ENCODE results near the gene DAO. TPM values are rescaled to one million over a fixed set of nuclear protein-coding genes. Genes with fewer than 3 reads are reported as not detected.
"Not testable (repeated sequence)": the region's sequence is repeated elsewhere in the genome, so short reads cannot be mapped to it uniquely, and the experiment has no call there.

DAO gene
- total RNA-seq, 2 donors from 2014 or later = not detected

DNA sequence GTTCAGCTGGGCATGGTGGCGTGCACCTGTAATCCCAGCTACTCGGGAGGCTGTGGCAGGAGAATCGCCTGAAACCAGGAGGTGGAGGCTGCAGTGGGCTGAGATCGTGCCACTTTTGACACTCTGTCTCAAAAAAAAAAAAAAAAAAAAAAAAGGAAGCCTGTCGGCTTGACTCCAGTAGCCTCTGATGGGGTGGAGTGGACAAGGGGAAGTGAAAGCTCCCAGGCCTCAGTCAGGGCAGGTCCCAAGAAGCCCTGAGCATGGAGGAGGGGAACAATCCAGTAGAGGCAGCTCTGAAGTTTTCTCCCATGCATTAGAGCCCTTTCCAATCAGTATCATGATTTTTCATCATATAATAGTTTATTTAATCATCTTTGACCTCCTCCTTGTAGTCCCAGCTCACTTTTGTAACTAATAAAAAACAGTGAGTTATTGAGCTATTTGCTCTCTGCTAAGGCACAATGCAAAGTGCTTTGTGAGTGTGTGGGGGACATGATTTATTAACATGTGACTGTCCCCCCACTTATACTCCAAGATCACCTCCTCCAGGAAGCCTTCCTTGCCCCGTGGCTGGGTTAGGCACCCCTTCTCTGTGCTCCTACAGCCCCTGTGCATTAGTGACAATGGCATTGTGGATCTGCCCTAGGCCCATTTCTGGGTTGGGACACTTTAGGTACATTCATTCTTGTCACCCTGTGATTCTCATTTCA is 17.9 kb upstream of the DAO start:
- no peak for DNase-seq
- ATAC-seq = no peak
- intact Hi-C loops (cut with DNase I) = loop anchor here (10.0 kb wide), 2 partner anchors 83 to 93 kb away; no protein-coding TSS in a partner anchor

DNA sequence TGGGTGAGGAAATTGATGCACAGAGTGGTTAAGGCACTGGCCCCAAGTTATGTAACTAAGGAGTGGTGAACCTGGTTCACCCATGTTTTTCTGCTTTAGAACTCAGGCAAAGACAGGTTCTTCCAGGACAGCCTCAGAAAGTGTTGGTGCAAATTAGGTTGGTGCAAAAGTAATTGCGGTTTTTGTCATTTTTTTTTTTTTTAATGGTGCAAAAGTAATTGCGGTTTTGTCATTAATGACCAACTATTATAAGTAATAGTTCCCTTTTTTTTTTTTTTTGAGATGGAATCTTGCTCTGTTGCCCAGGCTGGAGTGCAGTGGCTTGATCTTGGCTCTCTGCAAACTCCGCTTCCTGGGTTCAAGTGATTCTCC is 17.3 kb upstream of the DAO start:
- ATAC-seq (no peak), DNase-seq (no peak)
- intact Hi-C loops (cut with DNase I) = loop anchor here (10.0 kb wide), 2 partner anchors 82 to 92 kb away; no protein-coding TSS in a partner anchor

DNA sequence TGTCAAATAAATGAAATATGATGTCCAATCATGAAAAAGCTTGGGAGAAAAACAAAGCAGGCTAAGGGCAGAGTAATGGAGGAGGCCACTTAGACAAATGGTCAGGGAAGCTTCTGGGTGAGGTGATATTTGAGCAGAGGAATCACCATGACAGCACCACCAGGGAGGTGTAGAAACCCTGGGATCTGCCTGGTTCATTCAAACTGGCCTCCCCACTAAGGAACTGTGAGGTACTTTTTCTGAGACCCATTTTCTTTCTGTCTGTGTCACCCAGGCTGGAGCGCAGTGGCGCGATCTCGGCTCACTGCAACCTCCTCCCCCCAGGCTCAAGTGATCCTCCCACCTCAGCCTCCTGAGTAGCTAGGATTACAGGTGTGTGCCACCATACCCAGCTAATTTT is 14.7 kb upstream of the DAO start:
- DNase-seq = no peak
- intact Hi-C loops (cut with DNase I) = loop anchor here (10.0 kb wide), 2 partner anchors 80 to 90 kb away; no protein-coding TSS in a partner anchor
- no peak for ATAC-seq

DNA sequence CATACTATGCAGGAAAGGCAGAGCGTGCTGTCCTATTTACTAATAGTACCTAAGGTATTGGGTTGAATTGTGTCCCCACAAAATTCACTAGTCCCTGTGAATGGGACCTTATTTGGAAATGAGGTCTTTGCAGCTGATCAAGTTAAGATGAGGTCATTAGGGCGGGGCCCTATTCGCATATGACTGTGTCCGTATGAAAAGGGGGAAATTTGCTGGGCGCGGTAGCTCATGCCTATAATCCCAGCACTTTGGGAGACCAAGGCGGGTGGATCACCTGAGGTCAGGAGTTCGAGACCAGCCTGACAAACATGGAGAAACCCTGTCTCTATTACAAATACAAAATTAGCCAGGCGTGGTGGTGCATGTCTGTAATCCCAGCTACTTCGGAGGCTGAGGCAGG is 13.8 kb upstream of the DAO start:
- ATAC-seq, DNase-seq: not testable (repeated sequence)
- intact Hi-C loops (cut with DNase I) = loop anchor here (10.0 kb wide), 2 partner anchors 79 to 89 kb away; no protein-coding TSS in a partner anchor

DNA sequence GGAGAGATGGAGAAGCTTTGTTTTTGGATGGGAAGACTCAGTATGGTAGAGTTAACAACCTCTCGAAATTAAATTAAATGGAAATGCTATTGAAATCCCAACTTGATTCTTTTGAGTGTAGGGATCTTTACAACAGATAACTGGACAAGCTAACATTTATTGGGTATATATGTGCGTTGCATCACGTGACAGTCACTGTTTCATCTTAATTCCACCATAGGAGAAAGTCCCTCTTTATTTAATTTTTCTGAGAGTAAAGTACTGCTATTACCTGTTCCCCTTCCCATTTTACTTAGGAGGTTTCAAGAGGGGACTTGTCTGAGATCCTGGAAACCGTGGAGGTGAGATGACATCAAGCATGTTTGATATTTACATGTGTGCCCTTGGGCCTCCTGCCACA is 11.1 kb upstream of the DAO start:
- DNase-seq (no peak), ATAC-seq (no peak)
- intact Hi-C loops (cut with DNase I) = loop anchor here (10.0 kb wide), 2 partner anchors 76 to 86 kb away; no protein-coding TSS in a partner anchor

DNA sequence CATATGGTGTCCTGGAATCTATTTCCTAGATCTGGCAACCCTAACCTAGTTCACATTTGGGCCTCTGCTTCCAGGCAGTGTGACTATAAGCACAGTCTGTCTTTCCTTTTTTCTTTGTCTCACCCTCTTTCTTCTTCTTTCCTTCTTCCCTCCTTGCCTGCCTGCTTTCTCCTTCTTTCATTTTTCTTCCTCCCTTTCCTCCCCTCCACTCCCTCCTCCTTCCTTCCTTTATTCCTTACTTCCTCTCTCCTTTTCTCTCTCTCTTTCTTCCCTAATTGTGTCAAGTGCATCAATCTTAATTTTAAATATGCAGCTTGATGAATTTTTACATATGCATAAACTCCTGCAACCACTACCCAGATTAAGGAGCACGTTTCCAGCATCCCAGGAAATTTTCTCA is 4.6 kb upstream of the DAO start:
- ATAC-seq (no peak), DNase-seq (no peak)
- intact Hi-C loops (cut with DNase I) = no loop called here

DNA sequence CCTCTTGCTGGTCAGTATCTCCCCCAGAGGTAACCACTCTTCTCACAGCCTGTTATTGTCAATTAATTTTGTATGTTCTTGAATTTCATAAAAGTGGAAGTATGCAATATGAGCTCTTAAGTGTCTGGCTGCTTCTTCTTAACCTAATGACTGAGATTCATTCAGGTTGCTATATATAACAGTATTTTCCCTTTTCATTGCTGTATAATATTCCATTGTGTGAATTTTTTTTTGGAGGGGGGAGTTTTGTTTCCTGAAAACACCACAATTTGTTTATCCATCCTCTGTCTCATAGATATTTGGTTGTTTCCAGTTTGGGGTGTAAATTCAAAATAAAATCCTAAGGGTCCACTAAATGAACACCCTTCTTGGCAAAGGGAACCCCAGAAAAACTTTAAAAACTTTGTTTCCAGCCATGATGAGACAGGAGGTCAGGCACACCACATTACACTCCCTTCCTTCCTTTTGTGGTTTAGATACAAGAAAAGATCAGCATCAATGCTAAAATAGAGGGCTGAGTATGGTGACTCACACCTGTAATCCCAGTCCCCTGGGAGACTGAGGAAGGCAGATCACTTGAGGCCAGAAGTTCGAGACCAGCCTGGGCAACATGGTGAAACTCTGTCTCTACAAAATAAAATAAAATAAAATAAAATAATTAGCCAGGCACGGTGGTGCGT is 4.1 kb upstream of the DAO start:
- ATAC-seq = no peak
- DNase-seq = no peak
- intact Hi-C loops (cut with DNase I) = no loop called here

DNA sequence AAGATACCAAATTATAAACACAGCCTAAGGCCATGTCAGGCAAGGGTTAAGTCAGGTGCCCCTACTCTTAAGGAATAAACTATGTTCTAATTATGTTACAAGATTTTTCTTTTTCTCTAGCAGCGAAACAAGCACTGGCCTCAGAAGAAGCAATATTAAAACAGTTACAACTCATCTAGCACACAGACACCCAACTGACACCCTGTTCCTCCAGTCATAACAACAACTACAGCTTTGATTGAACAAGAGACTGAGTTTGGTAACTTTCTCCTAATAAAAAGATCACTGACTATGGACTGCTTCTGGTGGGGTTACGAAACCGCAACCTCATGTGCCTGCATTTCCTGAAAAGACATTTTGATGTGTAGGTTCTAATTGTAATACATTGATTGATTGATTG is 3.3 kb upstream of the DAO start:
- intact Hi-C loops (cut with DNase I) = no loop called here
- DNase-seq (no peak), ATAC-seq (no peak)

DNA sequence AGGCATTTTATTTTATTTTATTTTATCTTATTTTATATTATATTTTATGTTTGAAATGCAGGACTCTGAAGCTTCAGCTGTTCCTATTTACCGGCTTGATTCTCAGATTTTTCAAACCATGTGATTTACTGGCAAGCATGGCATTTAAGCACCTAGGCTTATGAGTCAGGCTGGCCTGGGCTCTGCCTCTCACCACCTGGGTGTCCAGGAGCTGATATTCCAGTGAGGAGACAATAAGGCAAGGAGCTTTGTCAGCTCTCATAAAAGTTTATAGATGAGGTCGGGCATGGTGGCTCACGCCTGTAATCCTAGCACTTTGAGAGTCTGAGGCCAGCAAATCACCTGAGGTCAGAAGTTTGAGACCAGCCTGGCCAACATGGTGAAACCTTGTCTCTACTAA is 2.1 kb downstream of the DAO start:
- no peak for DNase-seq
- intact Hi-C loops (cut with DNase I) = no loop called here
- ATAC-seq = no peak

DNA sequence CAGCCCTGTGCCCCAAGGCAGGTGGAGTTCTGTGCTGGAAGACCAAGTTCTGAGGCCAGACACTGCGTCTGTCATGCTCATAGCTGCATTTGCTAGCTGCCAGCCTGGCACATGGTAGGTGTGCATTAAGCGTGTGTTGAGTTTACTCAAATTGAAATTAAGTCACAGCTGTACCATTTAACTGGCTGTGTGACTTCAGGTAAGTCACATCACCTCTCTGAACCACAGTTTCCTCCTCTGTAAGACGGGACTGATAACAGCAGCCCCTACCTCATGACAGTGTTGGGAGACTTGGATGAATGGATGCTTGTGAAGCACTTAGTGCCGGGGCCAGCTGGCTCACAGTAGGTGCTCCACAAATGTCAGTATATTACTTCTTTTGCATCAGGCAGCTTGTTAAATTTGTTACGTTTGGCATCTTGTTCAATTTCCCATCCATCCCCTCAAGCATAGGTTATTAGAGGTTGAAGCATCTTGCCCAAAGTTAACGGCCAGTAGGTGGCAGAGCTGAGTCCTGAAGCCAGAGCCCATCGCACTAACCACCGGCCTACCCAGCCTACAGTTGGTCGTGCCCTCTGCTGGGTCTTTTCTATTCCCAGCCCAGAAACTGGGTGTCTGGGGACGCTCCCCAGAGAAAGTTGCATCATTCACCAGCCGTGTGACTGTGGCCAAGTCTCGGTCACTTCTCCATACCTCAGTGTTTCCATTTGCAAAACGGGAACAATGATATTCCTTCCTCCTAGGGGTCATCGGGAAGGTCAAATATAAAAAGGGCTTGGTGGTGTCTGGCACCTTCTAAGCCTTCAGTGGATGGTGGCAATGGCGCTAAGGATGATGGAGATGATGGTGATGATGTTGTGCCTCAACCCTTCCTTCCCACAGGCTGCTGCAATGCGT is 4.5 kb downstream of the DAO start:
- DNase-seq (peak; percentile 61), ATAC-seq (peak; percentile 50 to 77)
- intact Hi-C loops (cut with DNase I) = no loop called here

DNA sequence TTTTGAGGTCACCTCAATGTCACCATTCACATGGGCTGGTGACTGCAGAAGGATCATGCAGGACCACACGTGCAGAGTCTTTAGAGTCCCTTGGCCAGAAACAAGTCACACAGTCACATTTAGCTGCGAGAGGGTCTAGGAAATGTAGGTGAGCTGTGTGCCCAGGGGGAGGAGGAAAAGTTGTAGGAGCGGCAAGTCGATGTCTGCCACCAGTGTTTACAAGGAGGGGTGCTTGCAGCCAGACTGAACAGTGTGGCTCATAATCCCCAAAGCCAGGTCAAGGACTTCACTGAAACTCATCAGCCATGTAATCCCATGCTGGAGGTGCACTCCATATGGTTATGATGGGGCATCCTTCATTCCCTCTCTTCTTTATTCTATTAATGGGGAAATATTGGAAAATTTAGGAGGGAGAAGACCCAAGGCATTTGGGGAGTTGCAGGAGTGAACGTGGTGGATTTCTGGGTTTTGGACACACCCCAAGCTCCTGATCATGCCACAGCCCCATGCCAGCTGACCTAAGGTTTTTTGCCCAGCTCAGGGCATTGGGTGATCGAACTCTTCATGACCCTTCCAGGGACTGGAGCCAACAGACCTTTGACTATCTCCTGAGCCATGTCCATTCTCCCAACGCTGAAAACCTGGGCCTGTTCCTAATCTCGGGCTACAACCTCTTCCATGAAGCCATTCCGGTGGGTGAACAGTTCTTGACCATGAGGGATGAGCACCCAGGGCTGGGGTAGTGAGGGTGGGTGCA is 7.2 kb downstream of the DAO start:
- ATAC-seq (no peak), DNase-seq (no peak)
- intact Hi-C loops (cut with DNase I) = no loop called here

DNA sequence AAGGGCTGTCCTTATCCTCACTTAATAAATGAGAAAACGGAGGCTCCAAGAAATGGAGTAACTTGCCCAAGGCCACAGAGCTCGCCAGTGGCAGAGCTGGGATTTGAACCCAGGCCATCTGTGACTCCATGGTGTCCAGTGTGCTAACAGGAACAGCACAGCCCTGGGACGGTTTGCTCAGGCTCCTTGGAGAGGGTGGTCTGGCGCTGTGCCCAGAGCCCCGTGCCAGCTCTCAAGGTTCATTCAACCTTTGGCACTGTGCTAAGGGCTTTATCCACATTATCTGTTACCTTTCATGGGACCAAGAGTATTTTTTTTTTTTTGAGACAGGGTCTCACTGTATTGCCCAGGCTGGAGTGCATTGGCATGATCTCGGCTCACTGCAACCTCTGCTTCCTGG is 8.1 kb downstream of the DAO start:
- ATAC-seq (no peak), DNase-seq (no peak)
- intact Hi-C loops (cut with DNase I) = no loop called here

DNA sequence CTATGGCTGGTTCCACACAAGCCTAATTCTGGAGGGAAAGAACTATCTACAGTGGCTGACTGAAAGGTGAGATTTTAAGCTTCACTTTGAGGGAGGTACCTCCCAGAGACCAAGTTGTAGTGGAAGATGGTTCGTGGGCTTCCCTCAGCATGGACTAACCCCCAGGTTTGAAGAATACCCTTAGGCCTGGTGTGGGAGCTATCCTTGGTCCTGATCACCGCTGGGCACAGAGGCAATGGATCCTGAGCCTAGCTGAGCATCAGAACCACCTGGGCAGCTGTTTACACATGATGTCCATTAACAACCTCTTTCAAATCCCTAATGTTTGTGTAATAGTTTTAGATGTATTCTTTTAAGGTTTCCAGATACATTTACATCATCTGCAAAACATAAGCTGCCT is 10.3 kb downstream of the DAO start:
- intact Hi-C loops (cut with DNase I) = no loop called here
- DNase-seq (no peak), ATAC-seq (no peak)

DNA sequence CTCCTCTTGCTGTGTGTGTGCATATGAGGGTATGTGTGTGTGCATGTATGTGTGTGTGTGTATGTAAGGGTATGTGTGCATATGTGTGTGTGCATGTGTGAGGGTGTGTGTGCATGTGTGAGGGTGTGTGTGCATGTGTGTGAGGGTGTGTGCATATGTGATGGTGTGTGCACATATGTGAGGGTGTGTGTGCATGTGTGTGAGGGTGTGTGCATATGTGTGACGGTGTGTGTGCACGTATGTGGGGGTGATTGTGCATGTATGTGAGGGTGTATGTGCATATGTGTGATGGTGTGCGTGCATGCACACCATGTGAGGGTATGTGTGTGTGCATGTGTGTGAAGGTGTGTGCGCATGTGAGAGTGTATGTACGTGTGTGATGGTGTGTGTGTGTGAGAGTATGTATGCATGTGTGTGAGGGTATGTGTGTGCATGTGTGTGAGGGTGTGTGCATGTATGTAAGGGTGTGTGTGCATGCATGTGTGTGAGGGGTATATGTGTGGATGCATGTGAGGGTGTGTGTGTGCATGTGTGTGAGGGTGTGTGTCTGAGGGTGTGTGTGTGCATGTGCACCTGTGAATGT is 15.4 kb downstream of the DAO start:
- DNase-seq = no peak
- intact Hi-C loops (cut with DNase I) = no loop called here
- ATAC-seq = no peak

DNA sequence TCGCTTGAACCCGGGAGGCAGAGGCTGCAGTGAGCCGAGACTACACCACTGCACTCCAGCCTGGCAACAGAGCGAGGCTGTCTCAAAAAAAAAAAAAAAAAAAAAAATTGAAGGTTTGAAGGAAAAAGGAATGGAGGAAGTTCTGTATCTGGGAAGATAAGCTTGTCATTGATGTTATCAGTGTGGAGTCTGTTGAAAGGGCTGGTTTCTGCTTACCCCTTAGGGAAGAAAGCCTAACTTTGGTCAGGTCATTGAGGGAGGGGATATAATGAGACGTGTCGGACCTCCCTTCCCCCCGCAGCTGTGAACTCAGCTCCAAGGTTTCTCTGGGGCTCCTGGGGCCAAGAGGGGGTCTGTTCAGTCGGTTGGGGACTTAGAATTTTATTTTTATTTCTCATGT is 16.4 kb downstream of the DAO start:
- intact Hi-C loops (cut with DNase I) = no loop called here
- ATAC-seq = no peak
- DNase-seq = no peak

DNA sequence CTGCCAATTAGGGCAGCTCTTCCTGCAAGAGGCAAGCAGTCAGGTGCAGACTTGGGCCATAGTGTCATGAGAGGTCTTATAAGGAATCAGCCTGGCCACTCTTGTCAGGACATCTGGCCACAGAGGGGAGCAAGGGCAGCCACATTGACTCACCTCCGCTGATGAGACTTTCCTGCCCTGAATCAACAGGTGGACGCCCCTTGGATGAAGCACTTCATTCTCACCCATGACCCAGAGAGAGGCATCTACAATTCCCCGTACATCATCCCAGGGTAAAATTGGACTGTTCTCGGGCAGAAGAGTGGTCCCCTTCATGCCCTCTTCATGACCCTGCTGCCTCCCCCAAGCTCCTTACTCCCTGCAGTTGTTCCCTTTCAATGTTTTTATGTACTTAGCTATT is 16.9 kb downstream of the DAO start:
- DNase-seq = no peak
- intact Hi-C loops (cut with DNase I) = no loop called here

DNA sequence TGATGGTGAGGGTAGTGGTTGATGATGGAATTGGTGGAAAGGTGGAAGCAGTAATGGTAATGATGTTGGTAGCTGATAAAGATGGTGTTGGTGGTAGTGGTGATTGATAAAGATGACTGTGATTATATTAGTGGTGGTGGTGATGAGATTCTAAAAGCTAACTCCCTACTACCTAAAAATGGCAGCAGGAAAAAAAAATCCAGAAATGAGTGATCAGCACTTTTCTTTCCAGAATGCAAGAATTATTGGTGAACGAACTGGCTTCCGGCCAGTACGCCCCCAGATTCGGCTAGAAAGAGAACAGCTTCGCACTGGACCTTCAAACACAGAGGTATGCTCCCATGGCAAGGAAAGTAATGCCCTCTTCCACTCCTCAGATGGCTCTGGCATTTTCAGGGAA is 19.3 kb downstream of the DAO start:
- ATAC-seq = no peak
- DNase-seq = no peak
- intact Hi-C loops (cut with DNase I) = no loop called here

More for the DNA sequence above, 16.9 kb downstream of the DAO start:
- ATAC-seq = no peak

DNA sequence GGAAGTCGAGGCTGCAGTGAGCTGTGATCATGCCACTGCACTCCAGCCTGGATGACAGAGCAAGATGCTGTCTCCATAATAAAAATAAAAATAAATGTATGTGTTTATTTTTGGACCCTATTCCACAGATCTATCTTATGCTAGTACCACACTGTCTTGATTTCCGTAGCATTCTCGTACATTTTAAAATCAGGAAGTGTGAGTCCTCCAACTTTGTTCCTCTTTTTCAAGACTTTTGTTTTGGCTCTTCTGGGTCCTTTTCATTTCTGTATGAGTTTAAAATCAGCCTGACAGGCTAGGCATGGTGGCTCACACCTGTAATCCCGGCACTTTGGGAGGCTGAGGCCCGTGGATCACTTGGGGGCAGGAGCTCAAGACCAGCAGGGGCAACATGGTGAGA is 25.8 kb downstream of the DAO start:
- DNase-seq (no peak), ATAC-seq (peak in 1 of 2 donors; percentile 21)
- intact Hi-C loops (cut with DNase I) = no loop called here

DNA sequence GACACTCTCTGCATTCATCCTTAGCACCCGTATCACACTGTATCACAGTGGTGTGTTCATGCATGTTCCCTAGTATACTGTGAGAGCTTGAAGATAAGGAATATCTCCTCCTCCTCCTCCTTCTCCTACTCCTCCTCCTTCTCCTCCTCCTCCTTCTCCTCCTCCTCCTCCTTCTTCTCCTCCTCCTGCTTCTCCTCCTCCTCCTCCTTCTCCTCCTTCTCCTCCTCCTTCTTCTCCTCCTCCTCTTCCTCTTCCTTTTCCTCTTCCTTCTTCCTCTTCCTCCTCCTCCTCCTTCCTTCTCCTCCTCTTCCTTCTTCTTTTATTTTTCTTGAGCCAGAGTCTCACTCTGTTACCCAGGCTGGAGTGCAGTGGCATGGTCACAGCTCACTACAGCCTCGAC is 27.1 kb downstream of the DAO start:
- no peak for ATAC-seq
- intact Hi-C loops (cut with DNase I) = no loop called here
- DNase-seq = no peak

All from left cardiac atrium (tissue), 4 donors.